K562 (cell line): ENCODE results near the gene NRXN3. TPM values are rescaled to one million over a fixed set of nuclear protein-coding genes. Genes with fewer than 3 reads are reported as not detected.

Source experiments
- ATAC-seq: fragments of 200-7000 bp; cut with Tn5 transposase; 3 replicates; pipeline ENCODE4 v1.9.1; 2020; ENCODE audit warnings: moderate library complexity
- BruUV-seq: library from RNA; stranded (reverse); fragments of 400-500 nt; replicated peaks from 2 replicates; lab custom pipeline; 2021; lab: Mats Ljungman, UMichigan
- CTCF ChIA-PET: fragments of 300-600 bp; formaldehyde crosslinking; extraction: SDS; loops from one replicate; lab custom pipeline; 2021; ENCODE audit warnings: low intra/inter-chr PET ratio; lab: Yijun Ruan, JAX
- POLR2A ChIA-PET: fragments of 300-600, 350-650 bp; sonication (Branson Sonifier 250); formaldehyde crosslinking; extraction: SDS; loops from one replicate; lab custom pipeline; 2021; ENCODE audit warnings: antibody characterized with exemption, inconsistent platforms; lab: Yijun Ruan, JAX
- DNase-seq, 4 experiments: peaks; one replicate each; pipeline versions ENCODE4 v3.0.0 to v3.0.0-alpha.2; 2011 to 2018; ENCODE audit warnings: low spot score in 3 of 4, mixed read lengths in 3 of 4; ENCODE audit errors: extremely low read depth in 1 of 4
- FAIRE-seq: peaks from 2 replicates; lab custom pipeline; 2011; peaks lifted over from hg19 to GRCh38; lab: Jason Lieb, UNC
- H2AFZ ChIP-seq: 2 replicates; pipeline ENCODE4 v1.6.0; 2011; ENCODE audit warnings: low read depth, low read length, control low read depth, inconsistent platforms
- H3K27ac ChIP-seq: fragments of 200-600 bp; 3 replicates; pipeline ENCODE4 v1.8.0; 2011; ENCODE audit warnings: low read depth, mild to moderate bottlenecking, control low read depth, inconsistent platforms, low read length, moderate library complexity, mixed read lengths; ENCODE audit errors: extremely low read depth
- H3K27me3 ChIP-seq, 2 experiments: fragments of 300-600 bp in 1 of 2; 2 replicates in 1 of 2; 3 replicates in 1 of 2; pipeline versions ENCODE4 v1.6.0 to v1.8.0; 2011; ENCODE audit warnings: inconsistent platforms in 2 of 2, low read length in 2 of 2, mild to moderate bottlenecking in 1 of 2, mixed read lengths in 1 of 2, moderate library complexity in 1 of 2; ENCODE audit not compliant: control insufficient read depth in 2 of 2, insufficient read depth in 2 of 2
- H3K36me3 ChIP-seq: fragments of 300-600 bp; 3 replicates; pipeline ENCODE4 v1.8.0; 2011; ENCODE audit warnings: mild to moderate bottlenecking, low read length, inconsistent platforms; ENCODE audit not compliant: control insufficient read depth, insufficient read depth
- H3K4me1 ChIP-seq, 2 experiments: fragments of 200-600 bp in 1 of 2; replicated peaks in 1 of 2; 2 replicates in 1 of 2; 3 replicates in 1 of 2; pipeline versions ENCODE4 v1.5.1 to v1.8.0; 2011; ENCODE audit warnings: inconsistent platforms in 2 of 2, low read length in 2 of 2, mild to moderate bottlenecking in 1 of 2, mixed read lengths in 1 of 2, moderate library complexity in 1 of 2; ENCODE audit not compliant: control insufficient read depth in 2 of 2, insufficient read depth in 2 of 2
- H3K4me2 ChIP-seq: 2 replicates; pipeline ENCODE4 v1.6.1; 2011; ENCODE audit warnings: low read length, control low read depth, inconsistent platforms, mixed read lengths; ENCODE audit not compliant: insufficient read depth
- H3K4me3 ChIP-seq: fragments of 200-600 bp; sonication (generic), shearing (Covaris generic); 2 replicates; pipeline ENCODE4 v1.5.1; 2016; ENCODE audit warnings: control low read depth, inconsistent platforms
- H3K79me2 ChIP-seq: fragments of 200-600 bp; 3 replicates; pipeline ENCODE4 v1.8.0; 2011; ENCODE audit warnings: low read length, inconsistent platforms; ENCODE audit not compliant: control insufficient read depth, insufficient read depth
- H3K9ac ChIP-seq, 2 experiments: 2 replicates each; pipeline versions ENCODE4 v1.6.0 to v1.6.1; 2011; ENCODE audit warnings: low read depth in 2 of 2, low read length in 2 of 2, control low read depth in 1 of 2, inconsistent platforms in 1 of 2, mild to moderate bottlenecking in 1 of 2, mixed read lengths in 1 of 2; ENCODE audit not compliant: insufficient read depth in 1 of 2
- H3K9me1 ChIP-seq: one replicate; pipeline ENCODE4 v1.6.0; 2011; ENCODE audit warnings: inconsistent platforms, mild to moderate bottlenecking, low read length, moderate library complexity; ENCODE audit not compliant: control insufficient read depth, insufficient read depth
- H3K9me3 ChIP-seq: replicated peaks from 2 replicates; pipeline ENCODE4 v1.5.1; 2011; ENCODE audit warnings: low read depth, low read length, inconsistent platforms; ENCODE audit not compliant: control insufficient read depth, insufficient read depth
- H4K20me1 ChIP-seq: replicated peaks from 2 replicates; pipeline ENCODE4 v1.6.1; 2011; ENCODE audit warnings: low read length, inconsistent platforms, mixed read lengths; ENCODE audit not compliant: control insufficient read depth, insufficient read depth
- MCM2 ChIP-seq: fragments of 450-650 bp; IDR thresholded peaks from 2 replicates; pipeline ENCODE4 v1.6.1; 2017; ENCODE audit warnings: low read depth, mild to moderate bottlenecking
- MECOM ChIP-seq: fragments of 250-450 bp; sonication (Bioruptor Pico); IDR thresholded peaks from 2 replicates; pipeline ENCODE4 v1.8.0; 2022; ENCODE audit warnings: inconsistent platforms
- PCBP2 ChIP-seq: fragments of 200-400 bp; formaldehyde crosslinking; IDR thresholded peaks from 2 replicates; pipeline ENCODE4 v1.6.1; 2018; ENCODE audit warnings: low read length, low read depth, mild to moderate bottlenecking, moderate library complexity; ENCODE audit not compliant: poor library complexity, severe bottlenecking
- POLR2A ChIP-seq: fragments of 450-650 bp; conservative IDR thresholded peaks from 2 replicates; pipeline ENCODE4 v1.6.1; 2016
- SREBF1 ChIP-seq: fragments of 150-350 bp; IDR thresholded peaks from 2 replicates; pipeline ENCODE4 v1.6.1; 2014; ENCODE audit warnings: antibody characterized with exemption, low read depth, low read length, borderline replicate concordance
- SREBF2 ChIP-seq: sonication (generic); formaldehyde crosslinking; IDR thresholded peaks from 2 replicates; pipeline ENCODE4 v1.4.0; 2020; ENCODE audit warnings: mild to moderate bottlenecking, missing genetic modification reagents
- TCF7 ChIP-seq: sonication (generic); IDR thresholded peaks from 2 replicates; pipeline ENCODE4 v1.6.1; 2016; ENCODE audit warnings: antibody characterized with exemption, borderline replicate concordance
- ZC3H4 ChIP-seq: sonication (generic); formaldehyde crosslinking; IDR thresholded peaks from 2 replicates; pipeline ENCODE4 v1.9.0; 2021; ENCODE audit warnings: missing genetic modification reagents, borderline replicate concordance
- ZNF274 ChIP-seq: IDR thresholded peaks from 2 replicates; pipeline ENCODE4 v1.6.1; 2011; ENCODE audit warnings: low read depth, mild to moderate bottlenecking, low read length, moderate library complexity, borderline replicate concordance
- ZNF384 ChIP-seq: IDR thresholded peaks from 2 replicates; pipeline ENCODE4 v1.6.1; 2012; ENCODE audit warnings: low read depth, low read length, improper control_type of control experiment
- WGBS: fragments of 100-300 bp; shearing (Covaris generic); methylation state at CpG from one replicate; pipeline ENCODE4 v1.1.6; 2016; ENCODE audit warnings: low coverage, mixed read lengths; ENCODE audit not compliant: insufficient coverage; ENCODE audit errors: missing lambda C conversion rate; 5-methylcytosine and 5-hydroxymethylcytosine counted together
- in situ Hi-C: fragments of 300-500 bp; cut with MboI; formaldehyde crosslinking; loops from 4 replicates; pipeline ENCODE4 v1.15.0; 2018; ENCODE audit warnings: inconsistent platforms, mixed read lengths
- intact Hi-C: fragments of 100-400 bp; cut with micrococcal nuclease; formaldehyde crosslinking; loops from 2 replicates; pipeline ENCODE4 v1.14.2; 2022
- polyA plus RNA-seq, 8 experiments: library from polyadenylated mRNA; depleted of rRNA in 4 of 8; stranded (reverse) in 5 of 8; unstranded in 3 of 8; fragments of >200 nt; fragmentation: Nextera tagmentation in 2 of 8; fragmentation: Illumina TruSeq in 1 of 8; extraction: Ambion mirVana in 2 of 8; extraction: Trizol in 1 of 8; gene quantifications; 2 replicates each; pipeline versions ENCODE4 v1.2.1 to v1.2.3, GENCODE V29; 2011 to 2014; ENCODE audit warnings: inconsistent platforms in 1 of 8, missing spikeins in 1 of 8
- total RNA-seq, 7 experiments: library from RNA; depleted of rRNA in 6 of 7; stranded (reverse); fragments of >200 nt in 6 of 7; fragmentation: Illumina TruSeq in 2 of 7; extraction: Trizol in 2 of 7; gene quantifications; 2 replicates each; pipeline versions ENCODE4 v1.2.1 to v1.2.3, GENCODE V29; 2011 to 2021; ENCODE audit warnings: low replicate concordance in 1 of 7
- TF ChIP-seq, protein P1 (sequence below): conservative IDR thresholded peaks from 2 replicates; pipeline ENCODE4 v1.6.1; 2011; ENCODE audit warnings: low read depth, mild to moderate bottlenecking, low read length; ENCODE audit not compliant: control insufficient read depth
- TF ChIP-seq, protein P2 (sequence below): fragments of 250-450 bp; sonication (Bioruptor Pico); IDR thresholded peaks from 2 replicates; pipeline ENCODE4 v1.5.1; 2021; ENCODE audit warnings: mild to moderate bottlenecking

NRXN3 gene
- total and polyA plus RNA-seq, 9 of the 15 experiments (the other 6 are each of a cell fraction or from before 2014, with no cell fraction given): 0.09 TPM; not detected in 8

DNA sequence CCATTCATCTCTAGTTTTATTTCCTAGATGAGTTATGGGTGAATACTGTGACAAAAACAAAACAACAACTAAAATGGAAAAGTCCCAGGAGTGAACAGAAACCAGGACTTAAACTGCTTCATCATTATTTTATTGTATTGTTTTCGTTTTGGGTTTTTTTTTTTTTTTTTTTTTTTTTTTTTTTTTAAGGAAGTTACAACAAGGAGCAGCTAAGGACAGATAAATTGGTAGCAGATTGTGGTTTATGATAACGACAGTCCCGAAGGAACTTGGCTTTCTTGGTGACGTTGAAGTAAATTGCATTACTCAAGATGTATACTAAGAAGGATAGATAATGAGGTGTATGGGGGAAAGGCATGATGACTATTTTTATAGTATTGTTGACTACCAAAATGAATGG, 866.3 kb downstream of the NRXN3 start:
- Histone ChIP-seq H3K9me3 (no peaks in the 10 kb centered on the region), H3K4me3 (no peak overlapping the region), H3K4me2 (no peak overlapping the region), H3K79me2 (no peaks in the 10 kb centered on the region), H4K20me1 (no peaks in the 10 kb centered on the region), H3K36me3 (no peaks in the 10 kb centered on the region), H2AFZ (no peak overlapping the region), H3K27me3 (no peaks in the 10 kb centered on the region), H3K9me1 (no peaks in the 10 kb centered on the region), H3K27ac (no peak overlapping the region)
- no TSS peak for BruUV-seq
- ATAC-seq: no peak
- POLR2A ChIA-PET: no interaction called here
- WGBS: 0% methylated on average over 3 of the region's 4 CpGs
- CTCF ChIA-PET: no interaction called here
- FAIRE-seq: no peak
- in situ Hi-C loops: no loop called here
- intact Hi-C loops: no loop called here
- DNase-seq: no peak
- TF ChIP-seq POLR2A (no peak), SREBF2 (CRISPR knock-in tag) (no peak), ZNF274 (no peak), ZC3H4 (CRISPR knock-in tag) (no peak), PCBP2 (no peak), SREBF1 (no peak), ZNF384 (no peak), MECOM (CRISPR knock-in tag) (no peak), MCM2 (no peak), TCF7 (no peak)
- TF ChIP-seq, protein P1, sequence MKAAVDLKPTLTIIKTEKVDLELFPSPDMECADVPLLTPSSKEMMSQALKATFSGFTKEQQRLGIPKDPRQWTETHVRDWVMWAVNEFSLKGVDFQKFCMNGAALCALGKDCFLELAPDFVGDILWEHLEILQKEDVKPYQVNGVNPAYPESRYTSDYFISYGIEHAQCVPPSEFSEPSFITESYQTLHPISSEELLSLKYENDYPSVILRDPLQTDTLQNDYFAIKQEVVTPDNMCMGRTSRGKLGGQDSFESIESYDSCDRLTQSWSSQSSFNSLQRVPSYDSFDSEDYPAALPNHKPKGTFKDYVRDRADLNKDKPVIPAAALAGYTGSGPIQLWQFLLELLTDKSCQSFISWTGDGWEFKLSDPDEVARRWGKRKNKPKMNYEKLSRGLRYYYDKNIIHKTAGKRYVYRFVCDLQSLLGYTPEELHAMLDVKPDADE: no peak
- TF ChIP-seq, protein P2, sequence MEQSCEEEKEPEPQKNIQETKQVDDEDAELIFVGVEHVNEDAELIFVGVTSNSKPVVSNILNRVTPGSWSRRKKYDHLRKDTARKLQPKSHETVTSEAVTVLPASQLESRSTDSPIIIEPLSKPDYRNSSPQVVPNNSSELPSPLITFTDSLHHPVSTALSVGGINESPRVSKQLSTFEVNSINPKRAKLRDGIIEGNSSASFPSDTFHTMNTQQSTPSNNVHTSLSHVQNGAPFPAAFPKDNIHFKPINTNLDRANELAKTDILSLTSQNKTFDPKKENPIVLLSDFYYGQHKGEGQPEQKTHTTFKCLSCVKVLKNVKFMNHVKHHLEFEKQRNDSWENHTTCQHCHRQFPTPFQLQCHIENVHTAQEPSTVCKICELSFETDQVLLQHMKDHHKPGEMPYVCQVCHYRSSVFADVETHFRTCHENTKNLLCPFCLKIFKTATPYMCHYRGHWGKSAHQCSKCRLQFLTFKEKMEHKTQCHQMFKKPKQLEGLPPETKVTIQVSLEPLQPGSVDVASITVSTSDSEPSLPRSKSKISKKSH (CRISPR knock-in tag): no peak
- TF ChIP-seq, all 486 proteins: peak for 0
- Histone ChIP-seq H3K4me1 (no peaks in the 10 kb centered on the region), H3K9ac (no peak overlapping the region)
